Spinal cord (tissue), 10 donors: Measurements from ENCODE around the gene VSX1. TPM values are rescaled to one million over a fixed set of nuclear protein-coding genes. Genes with fewer than 3 reads are reported as not detected.

Experiments used
- DNase-seq, 6 donors: peaks; one replicate each; pipeline versions ENCODE4 v3.0.0 to v3.0.0-alpha.2; 2013 to 2015; ENCODE audit warnings: low spot score in 6 of 6, low read depth in 4 of 6
- H3K27ac ChIP-seq: one replicate; pipeline ENCODE4 v1.5.1; 2013; ENCODE audit warnings: low read depth, low read length, control low read depth
- H3K27me3 ChIP-seq: one replicate; pipeline ENCODE4 v1.6.1; 2013; ENCODE audit warnings: low read length; ENCODE audit not compliant: control insufficient read depth, insufficient read depth
- H3K36me3 ChIP-seq: one replicate; pipeline ENCODE4 v1.6.1; 2013; ENCODE audit warnings: low read length; ENCODE audit not compliant: control insufficient read depth, insufficient read depth
- H3K4me1 ChIP-seq: one replicate; pipeline ENCODE4 v1.6.1; 2013; ENCODE audit warnings: low read length; ENCODE audit not compliant: control insufficient read depth, insufficient read depth
- H3K4me3 ChIP-seq: one replicate; pipeline ENCODE4 v1.5.1; 2013; ENCODE audit warnings: low read depth, low read length, control low read depth
- H3K9me3 ChIP-seq: one replicate; pipeline ENCODE4 v1.6.1; 2013; ENCODE audit warnings: low read length; ENCODE audit not compliant: control insufficient read depth, insufficient read depth
- WGBS: methylation state at CpG from one replicate; pipeline ENCODE4 v1.1.5; 2013; ENCODE audit warnings: missing lambda C conversion rate; ENCODE audit not compliant: insufficient coverage; 5-methylcytosine and 5-hydroxymethylcytosine counted together
- polyA plus RNA-seq, 2 donors: library from polyadenylated mRNA; unstranded; fragments of 120-200 nt; gene quantifications; one replicate each; pipeline ENCODE4 v1.2.1, GENCODE V29; 2013; ENCODE audit not compliant: insufficient read length in 2 of 2
- total RNA-seq, 2 donors: library from RNA; depleted of rRNA in 1 of 2; stranded (reverse); fragments of 120-200 nt in 1 of 2; fragments of >200 nt in 1 of 2; gene quantifications; one replicate each; pipeline versions ENCODE4 v1.2.3 to v1.2.4, GENCODE V29; 2013 to 2014
- donor health status: healthy.

Gene VSX1
- total and polyA plus RNA-seq, 4 donors = 0.11 to 1.1 (median 0.75) TPM

DNA sequence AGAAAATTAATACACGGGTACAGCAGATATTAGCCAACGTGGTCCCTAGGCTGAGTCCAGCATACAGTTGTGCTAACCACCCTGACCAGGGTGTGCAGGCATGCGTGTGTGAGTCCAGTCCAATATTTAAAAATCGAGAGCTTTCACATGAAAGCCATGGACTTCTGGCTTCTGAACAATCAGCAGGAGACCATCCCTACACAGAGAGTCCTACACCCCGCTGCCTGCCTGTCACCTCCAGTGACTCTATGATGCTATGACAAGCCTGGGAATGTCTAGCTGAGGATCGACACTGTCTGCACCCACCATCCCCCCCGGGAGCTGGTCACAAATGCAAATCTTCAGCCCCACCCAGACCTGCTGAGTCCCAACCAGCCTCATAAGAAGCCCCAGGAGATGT, 31.9 kb downstream of the VSX1 start:
- Histone ChIP-seq H3K4me1 (peaks cover 83% of the 10 kb centered on the region), H3K27ac (no peak overlapping the region), H3K27me3 (no peaks in the 10 kb centered on the region), H3K9me3 (no peaks in the 10 kb centered on the region), H3K4me3 (no peak overlapping the region), H3K36me3 (peaks cover 27% of the 10 kb centered on the region)
- no peak for DNase-seq
- WGBS = 72% methylated on average over 7 of the region's 7 CpGs

- H3K27ac ChIP-seq = no peak overlapping the region
- 42% methylated on average over 14 of the region's 16 CpGs for WGBS
- DNase-seq = peak in 1 of 6 donors; percentile 29
- H3K36me3 ChIP-seq = peaks cover 31% of the 10 kb centered on the region
- H3K4me3 ChIP-seq = no peak overlapping the region
- no peaks in the 10 kb centered on the region for H3K9me3 ChIP-seq
- H3K27me3 ChIP-seq = no peaks in the 10 kb centered on the region
- H3K4me1 ChIP-seq = peaks cover 88% of the 10 kb centered on the region
Measured at GRCh38 chr20:25049261-25050060, 32.5 kb downstream of the VSX1 start.

DNA sequence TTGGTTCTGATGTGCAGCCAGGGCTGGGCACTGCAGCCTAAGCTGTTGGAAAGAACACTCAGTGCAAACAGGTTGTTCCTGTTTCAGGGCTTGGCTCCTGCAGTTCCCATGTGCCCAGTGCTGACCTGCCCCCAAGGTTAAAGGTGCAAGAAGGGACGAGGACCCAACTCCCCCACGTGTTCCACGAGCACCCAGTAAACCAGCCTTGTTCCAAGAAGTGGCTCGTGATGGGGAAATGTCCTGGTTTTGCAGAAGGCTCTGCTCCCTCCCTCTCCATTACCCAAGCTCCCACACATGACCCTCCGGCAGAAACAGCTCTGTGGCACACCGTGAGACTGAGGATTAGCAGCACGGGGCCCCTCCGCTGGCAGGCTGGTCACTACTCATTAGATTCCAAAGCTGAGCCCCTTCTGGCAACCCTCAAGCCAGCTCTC, 33.4 kb downstream of the VSX1 start:
- DNase-seq = no peak
- H3K4me3 ChIP-seq = no peak overlapping the region
- no peaks in the 10 kb centered on the region for H3K9me3 ChIP-seq
- WGBS = 38% methylated on average over 5 of the region's 8 CpGs
- peaks cover 91% of the 10 kb centered on the region for H3K4me1 ChIP-seq
- H3K27me3 ChIP-seq = no peaks in the 10 kb centered on the region
- H3K36me3 ChIP-seq = peaks cover 35% of the 10 kb centered on the region
- H3K27ac ChIP-seq = no peak overlapping the region

DNA sequence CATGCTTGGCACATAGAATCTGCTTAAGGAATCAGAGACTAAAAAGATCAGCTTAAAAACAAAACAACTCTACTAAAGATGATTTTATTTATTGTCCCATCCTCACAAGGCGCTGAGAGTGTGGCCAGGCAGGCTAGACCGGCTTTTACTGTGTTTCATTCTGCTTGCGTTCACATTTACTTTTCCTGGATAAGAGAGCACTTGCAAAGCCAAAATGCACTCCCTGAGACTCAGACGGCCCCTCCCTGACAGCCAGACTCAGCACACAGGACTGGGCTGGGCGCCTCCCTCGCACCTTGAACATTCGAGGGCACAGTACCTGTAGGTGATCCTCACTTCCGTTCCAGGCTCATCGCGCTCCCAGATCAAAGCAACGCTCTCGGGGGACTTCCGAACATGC, 34.2 kb downstream of the VSX1 start:
- H3K27me3 ChIP-seq = no peaks in the 10 kb centered on the region
- no peak for DNase-seq
- peaks cover 42% of the 10 kb centered on the region for H3K36me3 ChIP-seq
- WGBS = 94% methylated on average over 13 of the region's 13 CpGs
- no peaks in the 10 kb centered on the region for H3K9me3 ChIP-seq
- no peak overlapping the region for H3K27ac ChIP-seq
- no peak overlapping the region for H3K4me3 ChIP-seq
- peaks cover 91% of the 10 kb centered on the region for H3K4me1 ChIP-seq

GRCh38 chr20:25046736-25047666, 34.9 kb downstream of the VSX1 start:
- Histone ChIP-seq H3K36me3 (peaks cover 49% of the 10 kb centered on the region), H3K27ac (no peak overlapping the region), H3K27me3 (no peaks in the 10 kb centered on the region), H3K4me1 (peaks cover 93% of the 10 kb centered on the region), H3K4me3 (no peak overlapping the region), H3K9me3 (no peaks in the 10 kb centered on the region)
- DNase-seq = no peak
- 78% methylated on average over 18 of the region's 21 CpGs for WGBS

GRCh38 chr20:25046181-25046641, 35.7 kb downstream of the VSX1 start:
- H3K36me3 ChIP-seq = peaks cover 49% of the 10 kb centered on the region
- DNase-seq = no peak
- WGBS = 88% methylated on average over 14 of the region's 14 CpGs
- H3K9me3 ChIP-seq = no peaks in the 10 kb centered on the region
- H3K27ac ChIP-seq = no peak overlapping the region
- H3K4me3 ChIP-seq = no peak overlapping the region
- peaks cover 93% of the 10 kb centered on the region for H3K4me1 ChIP-seq
- no peaks in the 10 kb centered on the region for H3K27me3 ChIP-seq

- WGBS = 71% methylated on average over 9 of the region's 9 CpGs
Measured at GRCh38 chr20:25045343-25045712, 36.6 kb downstream of the VSX1 start.

GRCh38 chr20:25044660-25045342, 37.1 kb downstream of the VSX1 start:
- 61% methylated on average over 10 of the region's 14 CpGs for WGBS
- Histone ChIP-seq H3K4me1 (peaks cover 93% of the 10 kb centered on the region), H3K27ac (no peak overlapping the region), H3K4me3 (no peak overlapping the region), H3K9me3 (no peaks in the 10 kb centered on the region), H3K36me3 (peaks cover 43% of the 10 kb centered on the region), H3K27me3 (no peaks in the 10 kb centered on the region)
- peak in 1 of 6 donors; percentile 72 for DNase-seq

More at GRCh38 chr20:25045343-25045712, 36.6 kb downstream of the VSX1 start:
- Histone ChIP-seq H3K4me1 (peaks cover 93% of the 10 kb centered on the region), H3K4me3 (no peak overlapping the region), H3K27me3 (no peaks in the 10 kb centered on the region), H3K36me3 (peaks cover 43% of the 10 kb centered on the region), H3K27ac (no peak overlapping the region), H3K9me3 (no peaks in the 10 kb centered on the region)
- no peak for DNase-seq

- DNase-seq = no peak
- WGBS = 100% methylated on average over 3 of the region's 5 CpGs
- no peak overlapping the region for H3K4me3 ChIP-seq
- H3K36me3 ChIP-seq = peaks cover 43% of the 10 kb centered on the region
- no peaks in the 10 kb centered on the region for H3K9me3 ChIP-seq
- H3K4me1 ChIP-seq = peaks cover 93% of the 10 kb centered on the region
- no peaks in the 10 kb centered on the region for H3K27me3 ChIP-seq
- H3K27ac ChIP-seq = no peak overlapping the region
Measured at GRCh38 chr20:25044261-25044560, 37.7 kb downstream of the VSX1 start.
